GM12873 (cell line): Measurements from ENCODE around the gene DOK7.

Source experiments
- TF ChIP-seq, protein P1 (sequence below): IDR thresholded peaks from 2 replicates; pipeline ENCODE4 v1.5.1; 2012; ENCODE audit warnings: low read depth, mild to moderate bottlenecking, moderate library complexity, low read length, control low read depth; ENCODE audit not compliant: insufficient read depth; ENCODE audit errors: missing control alignments

DOK7 gene

DNA sequence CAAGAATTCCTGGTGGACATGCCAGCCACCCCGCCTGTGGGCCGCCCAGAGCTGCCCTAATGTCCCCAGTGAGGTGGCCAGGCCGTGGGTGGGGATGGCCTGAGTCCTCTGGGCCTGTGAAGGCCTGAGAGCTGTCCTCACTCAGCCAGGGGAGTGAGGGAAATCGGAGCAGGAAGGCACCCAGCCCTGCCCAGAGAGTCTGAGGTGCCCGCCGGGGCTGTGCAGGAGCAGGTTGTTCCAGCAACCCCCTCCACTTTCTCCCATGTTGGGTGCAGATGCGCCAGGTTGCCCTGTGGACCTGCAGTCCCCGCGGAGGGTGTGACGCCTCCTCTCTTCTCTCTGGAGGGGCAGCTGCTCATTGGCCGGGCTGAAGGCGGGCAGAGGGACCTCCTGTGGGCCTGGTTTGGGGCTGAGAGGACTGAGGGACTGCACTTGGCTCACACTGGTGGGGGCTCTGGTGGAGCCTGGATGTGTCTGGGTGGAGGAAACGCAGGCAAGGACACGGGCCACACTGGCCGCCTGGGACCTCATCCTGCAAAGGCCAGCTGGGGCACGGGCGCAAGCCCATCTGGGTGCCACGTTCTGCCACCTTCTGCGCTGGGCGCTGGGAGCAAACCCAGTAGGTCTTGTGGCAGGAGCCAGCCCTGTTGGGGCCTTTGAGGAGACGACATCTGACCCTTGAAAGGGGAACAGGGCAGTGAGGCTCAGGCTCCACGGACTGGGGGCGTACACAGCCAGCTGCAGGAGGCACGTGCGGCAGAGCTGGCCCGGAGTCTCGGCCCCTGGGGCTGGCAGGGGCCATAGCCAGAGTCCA is 14.0 kb downstream of the DOK7 start:
- TF ChIP-seq, protein P1, sequence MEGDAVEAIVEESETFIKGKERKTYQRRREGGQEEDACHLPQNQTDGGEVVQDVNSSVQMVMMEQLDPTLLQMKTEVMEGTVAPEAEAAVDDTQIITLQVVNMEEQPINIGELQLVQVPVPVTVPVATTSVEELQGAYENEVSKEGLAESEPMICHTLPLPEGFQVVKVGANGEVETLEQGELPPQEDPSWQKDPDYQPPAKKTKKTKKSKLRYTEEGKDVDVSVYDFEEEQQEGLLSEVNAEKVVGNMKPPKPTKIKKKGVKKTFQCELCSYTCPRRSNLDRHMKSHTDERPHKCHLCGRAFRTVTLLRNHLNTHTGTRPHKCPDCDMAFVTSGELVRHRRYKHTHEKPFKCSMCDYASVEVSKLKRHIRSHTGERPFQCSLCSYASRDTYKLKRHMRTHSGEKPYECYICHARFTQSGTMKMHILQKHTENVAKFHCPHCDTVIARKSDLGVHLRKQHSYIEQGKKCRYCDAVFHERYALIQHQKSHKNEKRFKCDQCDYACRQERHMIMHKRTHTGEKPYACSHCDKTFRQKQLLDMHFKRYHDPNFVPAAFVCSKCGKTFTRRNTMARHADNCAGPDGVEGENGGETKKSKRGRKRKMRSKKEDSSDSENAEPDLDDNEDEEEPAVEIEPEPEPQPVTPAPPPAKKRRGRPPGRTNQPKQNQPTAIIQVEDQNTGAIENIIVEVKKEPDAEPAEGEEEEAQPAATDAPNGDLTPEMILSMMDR = no peak

DNA sequence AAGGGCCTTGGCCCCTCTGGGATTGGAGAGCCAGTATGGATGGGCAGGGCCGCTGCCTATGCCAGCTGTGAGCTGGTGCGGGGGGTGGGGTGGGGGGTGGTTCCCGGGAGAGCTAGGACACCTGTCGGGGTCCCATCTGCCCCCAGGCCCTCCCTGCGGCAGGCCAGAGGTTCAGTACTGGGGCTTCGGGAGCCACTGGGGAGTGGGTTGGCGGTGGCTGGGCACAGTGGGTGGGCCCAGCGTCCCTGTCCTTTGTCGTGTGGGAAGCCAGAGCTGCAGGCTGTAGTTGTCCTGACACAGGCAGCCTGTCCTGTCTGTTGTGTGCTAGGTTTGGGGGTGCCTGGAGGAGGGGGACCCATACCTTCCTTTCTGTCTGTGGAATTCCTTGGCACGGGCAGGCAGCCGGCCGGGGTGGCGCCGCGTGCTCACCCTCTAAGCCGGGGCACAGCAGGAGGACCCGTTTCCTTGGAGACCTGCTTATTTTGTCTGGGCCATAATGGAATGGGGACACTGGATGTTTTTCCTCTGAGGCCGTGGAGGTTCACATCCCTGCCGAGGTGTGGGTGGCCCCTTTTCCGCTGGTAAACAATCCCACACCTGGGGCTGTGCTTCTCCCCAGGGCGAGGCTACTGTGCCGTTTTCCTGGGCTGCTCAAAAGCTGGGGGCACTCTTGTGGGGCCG is 14.8 kb downstream of the DOK7 start:
- TF ChIP-seq, protein P1 = no peak

DNA sequence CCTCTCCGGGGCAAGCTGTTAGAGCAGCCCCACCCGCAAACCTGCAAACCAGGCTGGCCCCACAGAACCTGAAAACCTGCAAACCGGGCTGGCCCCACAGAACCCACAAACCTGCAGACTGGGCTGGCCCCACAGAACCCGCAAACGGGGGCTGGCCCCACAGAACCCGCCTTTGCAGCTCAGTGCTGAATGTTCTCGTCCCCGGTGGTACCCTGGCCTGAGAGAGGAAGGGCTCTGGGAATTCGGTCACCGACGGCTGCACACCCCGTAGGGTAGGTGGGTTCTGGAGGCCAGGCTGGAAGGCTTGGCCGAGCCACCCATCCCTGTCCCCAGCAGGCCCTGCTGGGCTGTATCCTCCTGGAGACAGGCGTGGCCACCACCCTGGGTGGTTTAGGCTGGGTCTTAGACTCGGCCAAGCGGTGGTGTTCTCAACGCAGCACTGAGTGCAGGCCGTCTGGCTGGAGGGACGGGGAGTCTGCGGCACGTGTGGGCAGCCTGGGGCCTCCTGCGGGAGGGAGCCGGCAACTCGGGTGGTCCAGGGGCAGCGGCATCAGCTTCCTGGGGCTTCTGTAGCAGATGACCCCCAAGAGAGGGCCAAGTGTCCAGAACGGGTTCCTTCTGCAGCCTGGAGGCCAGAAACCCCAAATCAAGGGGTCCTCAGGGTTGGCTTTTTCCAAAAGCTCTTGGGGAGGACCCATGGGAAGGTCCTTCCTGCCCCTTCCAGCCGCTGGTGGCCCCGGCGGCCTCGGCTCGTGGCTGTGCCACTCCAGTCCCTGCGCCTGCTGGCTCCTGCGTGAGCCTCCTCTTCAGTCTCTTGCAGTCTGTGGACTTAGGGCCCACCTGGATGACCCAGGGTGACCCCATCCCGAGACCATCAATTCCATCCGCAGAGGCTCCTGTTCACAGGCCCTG is 15.6 kb downstream of the DOK7 start:
- TF ChIP-seq, protein P1 = no peak

GRCh38 chr4:3479358-3480101 is 16.4 kb downstream of the DOK7 start:
- TF ChIP-seq, protein P1 = no peak

GRCh38 chr4:3480528-3481112 is 17.5 kb downstream of the DOK7 start:
- TF ChIP-seq, protein P1 = peak; percentile 98

DNA sequence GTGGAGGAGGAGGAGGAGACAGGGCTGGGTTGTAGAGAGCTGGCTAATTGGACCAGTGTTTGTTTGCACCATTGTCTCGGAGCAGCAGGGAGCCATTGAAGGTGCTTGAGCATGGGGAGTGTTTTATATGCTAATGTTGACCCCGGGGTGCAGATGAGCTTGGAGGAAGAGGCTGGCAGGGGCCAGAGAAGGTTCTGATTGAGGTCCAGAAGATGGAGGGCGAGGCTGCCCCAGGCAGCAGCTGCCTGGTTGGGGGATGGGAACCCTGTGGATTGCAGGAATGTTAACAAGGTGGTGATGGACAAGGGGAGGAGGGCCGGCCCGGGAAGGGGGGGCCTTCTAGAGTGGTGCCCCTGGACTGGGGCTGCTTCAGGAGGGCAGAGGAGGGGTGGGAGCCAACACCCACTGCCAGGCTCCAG is 18.0 kb downstream of the DOK7 start:
- TF ChIP-seq, protein P1 = no peak
